ENCODE measurements around the gene DNAJA3.

DNA sequence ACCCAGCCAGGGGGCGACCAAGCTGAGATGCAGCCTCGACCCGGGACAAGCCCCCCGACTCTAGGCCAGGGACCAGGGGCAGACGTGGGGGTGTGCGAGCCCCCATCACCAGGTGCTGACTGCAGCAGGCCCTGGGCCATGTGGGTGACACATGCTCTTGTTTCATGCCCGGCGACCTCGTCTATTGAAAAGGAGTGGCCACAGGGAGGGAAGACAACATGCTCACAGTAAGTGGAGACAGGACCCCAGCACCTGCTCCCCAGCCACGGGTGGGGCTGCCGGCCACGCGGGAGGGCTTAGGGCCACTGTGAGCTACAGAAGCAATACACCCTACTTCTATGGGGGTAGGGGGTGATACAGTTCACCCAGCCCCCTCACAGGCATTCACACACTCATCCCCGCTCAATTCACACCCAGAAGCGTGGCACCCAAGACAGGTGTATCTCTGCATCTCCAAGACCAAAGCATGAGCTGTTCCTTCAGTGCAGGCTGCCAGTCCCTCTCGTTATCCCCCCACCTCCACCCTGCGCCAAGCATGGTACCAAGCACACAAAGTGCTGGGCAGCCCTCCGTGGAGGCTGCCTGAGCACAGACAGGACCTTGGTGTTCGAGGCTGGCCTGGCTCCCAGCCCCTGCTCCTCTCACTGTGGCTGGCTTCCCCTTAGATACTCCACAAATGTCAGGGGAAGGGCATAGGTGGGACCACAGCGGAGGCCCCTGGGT, 40.4 kb upstream of the DNAJA3 start:
- TF ChIP-seq ZNF384 (IDR thresholded peaks at IDR 0.05) (no peak), TARDBP (IDR thresholded peaks at IDR 0.05) (no peak), ELF4 (IDR thresholded peaks at IDR 0.05) (no peak), L3MBTL2 (conservative IDR thresholded peaks at IDR 0.05) (no peak), HDGF (IDR thresholded peaks at IDR 0.05; ENCODE audit: borderline replicate concordance) (no peak), SP1 (IDR thresholded peaks at IDR 0.05) (no peak), FOXM1 (IDR thresholded peaks at IDR 0.05; ENCODE audit: borderline replicate concordance) (no peak), NFRKB (IDR thresholded peaks at IDR 0.05) (no peak)
